ENCODE data around the gene QARS1. TPM values are rescaled to one million over a fixed set of nuclear protein-coding genes. Genes with fewer than 3 reads are reported as not detected.

QARS1 gene
- total RNA-seq, 4 donors from 2014 or later = 229 to 459 (median 321) TPM

DNA sequence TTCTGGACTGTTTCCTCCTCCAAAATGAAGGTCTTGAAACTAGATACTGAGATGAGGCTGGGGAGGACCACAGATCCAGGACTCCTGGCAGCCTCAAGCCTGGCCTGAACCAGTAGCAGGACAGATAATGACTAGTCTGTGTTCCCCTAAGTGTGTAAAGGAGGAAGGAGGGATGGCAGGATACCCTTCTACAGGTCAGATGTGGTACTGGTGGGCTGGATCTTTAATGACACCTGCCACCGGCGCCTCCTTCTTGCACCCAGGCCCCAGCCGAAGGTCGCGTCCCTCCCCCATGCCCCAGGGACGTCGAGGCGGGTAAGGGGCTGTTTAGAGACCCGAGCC, 15.5 kb upstream of the QARS1 start:
- 0% methylated on average over 8 to 9 of the region's 9 CpGs for WGBS, 2 donors
- no peak for DNase-seq (ENCODE audit: low spot score in 2 of 2)
- TF ChIP-seq CTCF (IDR thresholded peaks at IDR 0.05) (no peak), POLR2A (IDR thresholded peaks at IDR 0.05) (no peak)
- peak overlapping the region; percentile 84 for H3K4me3 ChIP-seq (ENCODE audit: low read depth, poor library complexity, severe bottlenecking)
- intact Hi-C loops (cut with DNase I; ENCODE audit: low total_unique reads) = no loop called here

DNA sequence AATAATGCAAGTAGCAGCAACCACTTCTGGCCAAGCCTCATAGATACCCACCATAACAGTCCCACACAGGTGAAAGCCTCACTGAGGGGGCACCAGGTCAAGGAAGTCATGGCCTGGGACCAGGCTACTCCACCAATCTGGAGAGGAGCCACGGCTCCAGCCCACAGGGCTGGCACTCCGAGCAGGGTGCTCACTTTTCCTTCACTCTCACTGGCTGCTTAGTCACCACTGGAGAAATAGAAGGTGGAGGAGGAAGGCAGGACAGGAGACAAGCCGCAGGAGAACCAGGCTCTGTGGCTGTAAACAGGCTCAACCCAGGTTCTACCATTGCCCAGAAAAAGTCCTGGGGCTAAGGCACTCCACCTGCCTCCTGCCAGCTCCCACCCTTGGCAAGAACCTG, 14.9 kb upstream of the QARS1 start:
- no peak for TF ChIP-seq POLR2A (IDR thresholded peaks at IDR 0.05)
- TF ChIP-seq CTCF (IDR thresholded peaks at IDR 0.05) = no peak
- no peak for DNase-seq (ENCODE audit: low spot score in 2 of 2)
- 40 to 55% methylated on average over 3 of the region's 3 CpGs for WGBS, 2 donors
- H3K4me3 ChIP-seq (ENCODE audit: low read depth, poor library complexity, severe bottlenecking) = no peak overlapping the region
- intact Hi-C loops (cut with DNase I; ENCODE audit: low total_unique reads) = no loop called here

DNA sequence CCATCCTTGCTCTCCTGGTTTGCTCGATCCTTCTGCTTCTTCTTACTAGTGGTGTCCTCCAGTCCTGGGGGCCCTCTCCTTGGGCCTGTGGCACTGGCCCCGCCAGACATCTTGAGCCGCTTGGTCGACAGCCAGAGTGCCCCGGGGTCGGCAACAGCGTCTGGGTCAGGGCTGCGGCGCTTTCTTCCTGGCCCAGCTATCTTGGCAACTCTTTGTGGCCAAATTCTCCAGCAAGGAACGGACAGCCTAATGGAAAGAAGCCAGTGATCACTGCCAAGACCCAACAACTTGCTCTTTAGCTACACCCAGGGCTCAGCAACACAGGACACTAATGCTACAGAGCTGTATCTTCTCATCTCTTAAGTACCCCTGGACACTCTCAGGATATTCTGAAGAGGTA, 14.5 kb upstream of the QARS1 start:
- TF ChIP-seq POLR2A (IDR thresholded peaks at IDR 0.05) = no peak
- TF ChIP-seq CTCF (IDR thresholded peaks at IDR 0.05) = no peak
- DNase-seq (ENCODE audit: low spot score in 2 of 2) = no peak
- intact Hi-C loops (cut with DNase I; ENCODE audit: low total_unique reads) = no loop called here
- 49 to 68% methylated on average over 10 of the region's 10 CpGs for WGBS, 2 donors
- H3K4me3 ChIP-seq (ENCODE audit: low read depth, poor library complexity, severe bottlenecking) = no peak overlapping the region

- H3K4me3 ChIP-seq (ENCODE audit: low read depth, poor library complexity, severe bottlenecking) = no peak overlapping the region
- no peak for DNase-seq (ENCODE audit: low spot score in 2 of 2)
- TF ChIP-seq POLR2A (IDR thresholded peaks at IDR 0.05) (no peak), CTCF (IDR thresholded peaks at IDR 0.05) (no peak)
- intact Hi-C loops (cut with DNase I; ENCODE audit: low total_unique reads) = no loop called here
- 81 to 87% methylated on average over 14 of the region's 14 CpGs for WGBS, 2 donors
These were observed 7.7 kb upstream of the QARS1 start for GRCh38 chr3:49112262-49112661.

- no peak for TF ChIP-seq CTCF (IDR thresholded peaks at IDR 0.05)
- TF ChIP-seq POLR2A (IDR thresholded peaks at IDR 0.05) = no peak
- no peak overlapping the region for H3K4me3 ChIP-seq (ENCODE audit: low read depth, poor library complexity, severe bottlenecking)
- WGBS, 2 donors = 48 to 52% methylated on average over 3 to 4 of the region's 6 CpGs
- intact Hi-C loops (cut with DNase I; ENCODE audit: low total_unique reads) = no loop called here
- no peak for DNase-seq (ENCODE audit: low spot score in 2 of 2)
These were observed 6.8 kb upstream of the QARS1 start for GRCh38 chr3:49111347-49111746.

GRCh38 chr3:49110780-49111179, 6.2 kb upstream of the QARS1 start:
- H3K4me3 ChIP-seq (ENCODE audit: low read depth, poor library complexity, severe bottlenecking) = no peak overlapping the region
- DNase-seq (ENCODE audit: low spot score in 2 of 2) = no peak
- intact Hi-C loops (cut with DNase I; ENCODE audit: low total_unique reads) = no loop called here
- TF ChIP-seq CTCF (IDR thresholded peaks at IDR 0.05) = no peak
- TF ChIP-seq POLR2A (IDR thresholded peaks at IDR 0.05) = no peak
- 84 to 85% methylated on average over 11 to 13 of the region's 13 CpGs for WGBS, 2 donors

Measured in lower leg skin (tissue), 4 donors.